Raji (cell line): ENCODE measurements around the gene SATB2.

ENCODE experiments used
- POLR2A ChIP-seq: IDR thresholded peaks from 2 replicates; pipeline ENCODE4 v1.6.1; 2011; ENCODE audit warnings: low read depth, low read length, control low read depth; ENCODE audit not compliant: insufficient read depth

SATB2 gene

GRCh38 chr2:199223791-199224190, 233.9 kb downstream of the SATB2 start:
- no peak for TF ChIP-seq POLR2A

- no peak for TF ChIP-seq POLR2A
These were observed 236.8 kb downstream of the SATB2 start for GRCh38 chr2:199220920-199221319.

- no peak for TF ChIP-seq POLR2A
These were observed 238.2 kb downstream of the SATB2 start for GRCh38 chr2:199219551-199219950.
